Heart right ventricle (tissue), 16 donors: ENCODE measurements around the gene BRICD5. TPM values are rescaled to one million over a fixed set of nuclear protein-coding genes. Genes with fewer than 3 reads are reported as not detected.
"Not testable (repeated sequence)": the region's sequence is repeated elsewhere in the genome, so short reads cannot be mapped to it uniquely, and the experiment has no call there.

Source experiments
- ATAC-seq, 8 donors: fragments of 200-7000 bp; cut with Tn5 transposase; one replicate each; pipeline ENCODE4 v1.9.1; 2020; ENCODE audit warnings: mild to moderate bottlenecking in 8 of 8, moderate library complexity in 8 of 8, moderate number of reproducible peaks in 1 of 8
- DNase-seq, 2 donors: peaks; one replicate each; pipeline ENCODE4 v3.0.0-alpha.2; 2020
- H3K27ac ChIP-seq, 10 donors: fragments of 200-600 bp; sonication (generic) in 2 of 10; one replicate each; pipeline versions ENCODE4 v1.5.0 to v1.8.0; 2020 to 2022; ENCODE audit warnings: mild to moderate bottlenecking in 3 of 10
- H3K27me3 ChIP-seq, 7 donors: fragments of 200-600 bp; one replicate each; pipeline ENCODE4 v1.8.0; 2021 to 2022; ENCODE audit warnings: mild to moderate bottlenecking in 2 of 7
- H3K36me3 ChIP-seq, 9 donors: fragments of 200-600 bp; sonication (generic) in 1 of 9; one replicate each; pipeline versions ENCODE4 v1.5.0 to v1.8.0; 2020 to 2022; ENCODE audit warnings: mild to moderate bottlenecking in 2 of 9
- H3K4me1 ChIP-seq, 9 donors: fragments of 200-600 bp; sonication (generic) in 1 of 9; one replicate each; pipeline versions ENCODE4 v1.5.0 to v1.8.0; 2020 to 2022; ENCODE audit warnings: mild to moderate bottlenecking in 4 of 9
- H3K4me3 ChIP-seq, 10 donors: fragments of 200-600 bp; sonication (generic) in 2 of 10; one replicate each; pipeline versions ENCODE4 v1.5.0 to v1.8.0; 2020 to 2022; ENCODE audit warnings: mild to moderate bottlenecking in 7 of 10, moderate library complexity in 2 of 10
- H3K9me3 ChIP-seq, 11 donors: fragments of 200-600 bp in 10 of 11; sonication (generic) in 2 of 11; one replicate each; pipeline versions ENCODE4 v1.5.0 to v1.8.0; 2013 to 2022; ENCODE audit warnings: mild to moderate bottlenecking in 2 of 11, control low read depth in 1 of 11, moderate library complexity in 1 of 11
- WGBS, 2 donors: extraction: QIAGEN DNeasy Blood & Tissue Kit; methylation state at CpG; one replicate each; pipeline ENCODE4 v1.1.7; 2013; ENCODE audit warnings: inconsistent platforms in 1 of 2; 5-methylcytosine and 5-hydroxymethylcytosine counted together
- intact Hi-C, 10 donors: fragments of 100-400 bp; cut with DNase I; formaldehyde crosslinking; loops; one replicate each; pipeline versions ENCODE4 v1.11.1 to v1.14.2; 2022
- polyA plus RNA-seq, 2 donors: library from polyadenylated mRNA; stranded (reverse); fragments of 200-250 nt; gene quantifications; one replicate each; pipeline ENCODE4 v1.2.3, GENCODE V29; 2013
- total RNA-seq, 10 donors: library from RNA; stranded (reverse); fragmentation: NEBNext Ultra II Directional in 3 of 10; extraction: Animal tissue kit (Norgen Biotek cat#: 25700) in 3 of 10; gene quantifications; one replicate each; pipeline versions ENCODE4 v1.2.1 to v1.2.4, GENCODE V29; 2021 to 2023
- TF ChIP-seq, protein P1 (sequence below), 9 donors: fragments of 200-600 bp; sonication (generic) in 2 of 9; IDR thresholded peaks; one replicate each; pipeline versions ENCODE4 v1.5.0 to v1.8.0; 2021 to 2022; ENCODE audit warnings: antibody characterized with exemption in 9 of 9, mild to moderate bottlenecking in 5 of 9, moderate library complexity in 1 of 9
- donor health status: Arrhythmogenic right ventricular cardiomyopathy.
- donor health status: ischemic (EF 13 %, LVEDD 7.1; RV severe dilation, severe dysfunction).
- donor health status: healthy with polysubstance abuse.
- donor health status: DM: no; HTN: yes; CAD: no.
- donor health status: DM: no; HTN: no; CAD: no.
- donor health status: ischemic (EF 25% LVEDD 6.9; RV normal size, moderate dysfunction).
- donor health status: ischemic (EF 25% LVEDD 5.7; RV mildly dilated, moderate dysfunction).
- donor health status: healthy.
- donor health status: DM: yes; HTN: yes; CAD: no.
- donor health status: Ischemic cardiomyopathy.
- donor health status: ischemic (EF 35%, LVEDD 5.7; RV mildly dilated, moderate dysfunction).
- donor health status: nonischemic (EF 11% LVEDD 7.7; RV severe dilation, severe dysfunction).
- donor health status: DM: yes; HTN: yes; CAD: no.
- donor health status: PGD.
- donor health status: ischemic (EF 29% LVEDD 5.4; RV normal size, mild dysfunction).
- donor health status: nonischemic (EF 23%, LVEDD 6.1; RV moderate dilation, normal function).

The BRICD5 gene
- total and polyA plus RNA-seq, 12 donors, result 4.3 to 31.7 (median 7.7) TPM

DNA sequence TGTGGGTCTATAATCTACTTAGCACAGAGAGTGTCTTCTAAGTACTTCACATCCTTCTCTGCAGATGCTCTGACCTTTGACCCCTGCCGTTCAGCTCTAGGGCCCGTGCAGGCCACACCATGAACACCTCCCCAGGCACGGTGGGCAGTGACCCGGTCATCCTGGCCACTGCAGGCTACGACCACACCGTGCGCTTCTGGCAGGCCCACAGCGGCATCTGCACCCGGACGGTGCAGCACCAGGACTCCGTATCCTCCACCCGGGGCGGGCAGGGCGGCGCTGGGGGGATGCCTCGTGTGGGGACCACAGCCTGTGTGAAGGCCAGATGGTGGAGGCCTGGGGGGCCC is 4.7 kb downstream of the BRICD5 start:
- Histone ChIP-seq H3K27ac (peak overlapping the region in 9 of 10 donors; percentile 93 to 100 (median 98)), H3K4me3 (peak overlapping the region; percentile 56 to 88 (median 76)), H3K9me3 (no peaks in the 10 kb centered on the region), H3K36me3 (peaks cover 0 to 39% (median 18%) of the 10 kb centered on the region in 9 donors), H3K4me1 (peaks cover 9 to 36% (median 17%) of the 10 kb centered on the region in 9 donors), H3K27me3 (no peaks in the 10 kb centered on the region)
- WGBS, 2 donors, result 2 to 7% methylated on average over 16 of the region's 16 CpGs
- ATAC-seq (peak; percentile 4 to 18 (median 11)), DNase-seq (peak in 1 of 2 donors; percentile 41)
- TF ChIP-seq, protein P1, sequence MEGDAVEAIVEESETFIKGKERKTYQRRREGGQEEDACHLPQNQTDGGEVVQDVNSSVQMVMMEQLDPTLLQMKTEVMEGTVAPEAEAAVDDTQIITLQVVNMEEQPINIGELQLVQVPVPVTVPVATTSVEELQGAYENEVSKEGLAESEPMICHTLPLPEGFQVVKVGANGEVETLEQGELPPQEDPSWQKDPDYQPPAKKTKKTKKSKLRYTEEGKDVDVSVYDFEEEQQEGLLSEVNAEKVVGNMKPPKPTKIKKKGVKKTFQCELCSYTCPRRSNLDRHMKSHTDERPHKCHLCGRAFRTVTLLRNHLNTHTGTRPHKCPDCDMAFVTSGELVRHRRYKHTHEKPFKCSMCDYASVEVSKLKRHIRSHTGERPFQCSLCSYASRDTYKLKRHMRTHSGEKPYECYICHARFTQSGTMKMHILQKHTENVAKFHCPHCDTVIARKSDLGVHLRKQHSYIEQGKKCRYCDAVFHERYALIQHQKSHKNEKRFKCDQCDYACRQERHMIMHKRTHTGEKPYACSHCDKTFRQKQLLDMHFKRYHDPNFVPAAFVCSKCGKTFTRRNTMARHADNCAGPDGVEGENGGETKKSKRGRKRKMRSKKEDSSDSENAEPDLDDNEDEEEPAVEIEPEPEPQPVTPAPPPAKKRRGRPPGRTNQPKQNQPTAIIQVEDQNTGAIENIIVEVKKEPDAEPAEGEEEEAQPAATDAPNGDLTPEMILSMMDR (IDR thresholded peaks at IDR 0.05), result no peak
- intact Hi-C loops, result loop anchor here in 1 of 10 donors (5.0 kb wide), 1 partner anchor 49 kb away; the partner anchor contains the start of gene TRAF7

GRCh38 chr16:2205104-2205966 is 5.3 kb downstream of the BRICD5 start, which contains the start of gene MLST8:
MLST8 (plus strand) TSS chr16:2205454; CDS start chr16:2206086, 632 bp downstream.
- Histone ChIP-seq H3K27me3 (no peaks in the 10 kb centered on the region), H3K27ac (peak within 1 kb of the TSS; percentile 93 to 100 (median 98)), H3K9me3 (no peaks in the 10 kb centered on the region), H3K36me3 (peaks cover 0 to 38% (median 18%) of the 10 kb centered on the region in 9 donors), H3K4me3 (peak within 1 kb of the TSS; percentile 56 to 88 (median 76)), H3K4me1 (peaks cover 9 to 30% (median 15%) of the 10 kb centered on the region in 9 donors)
- intact Hi-C loops, result loop anchor here in 1 of 10 donors (5.0 kb wide), 1 partner anchor 48 kb away; the partner anchor contains the start of gene TRAF7
- TF ChIP-seq, protein P1 (IDR thresholded peaks at IDR 0.05), result peak in 7 of 9 donors; percentile 8 to 41 (median 18)
- peak; percentile 76 to 91 (median 86) for ATAC-seq
- WGBS, 2 donors, result 0 to 1% methylated on average over 81 to 93 of the region's 93 CpGs
- DNase-seq, result peak; percentile 82 to 91

DNA sequence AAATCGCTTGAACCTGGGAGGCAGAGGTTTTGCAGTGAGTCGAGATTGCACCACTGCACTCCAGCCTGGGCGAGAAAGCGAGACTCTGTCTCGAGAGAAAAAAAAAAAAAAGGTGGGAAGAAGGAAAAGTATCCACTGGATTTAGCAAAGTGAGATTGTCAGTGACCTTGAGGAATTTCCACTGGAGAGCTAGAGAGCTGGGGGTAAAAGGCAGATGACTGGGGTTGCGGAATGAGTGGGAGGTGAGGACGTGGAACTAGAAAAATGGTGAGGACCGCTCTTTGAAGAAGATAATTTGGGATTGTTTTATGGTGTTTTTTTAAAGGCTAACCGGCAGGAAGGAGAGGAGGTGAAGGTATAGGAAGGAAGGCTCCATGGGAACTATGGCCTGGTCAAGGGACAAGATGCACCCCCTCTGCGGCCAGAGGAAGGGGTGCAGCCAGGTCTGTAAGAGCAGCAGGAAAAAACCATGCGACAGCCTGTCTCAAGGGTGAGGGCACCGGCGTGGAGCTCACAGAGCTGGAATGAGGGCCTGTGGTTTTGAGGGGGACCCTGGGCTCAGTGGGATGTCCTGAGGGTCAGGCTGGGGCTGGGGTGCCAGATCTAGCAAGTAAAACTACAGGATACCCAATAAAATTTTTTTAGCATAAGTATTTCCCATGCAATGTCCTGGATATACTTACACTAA is 6.1 kb downstream of the BRICD5 start:
- intact Hi-C loops, result loop anchor here in 1 of 10 donors (5.0 kb wide), 1 partner anchor 47 kb away; the partner anchor contains the start of gene TRAF7
- ATAC-seq, result peak in 2 of 8 donors; percentile 0 to 2
- TF ChIP-seq, protein P1 (IDR thresholded peaks at IDR 0.05), result no peak
- DNase-seq, result no peak
- Histone ChIP-seq H3K27me3 (peaks cover 0 to 1% (median 0%) of the 10 kb centered on the region in 7 donors), H3K4me3 (peak overlapping the region; percentile 56 to 88 (median 76)), H3K36me3 (peaks cover 0 to 31% (median 18%) of the 10 kb centered on the region in 9 donors), H3K4me1 (peaks cover 9 to 25% (median 15%) of the 10 kb centered on the region in 9 donors), H3K9me3 (no peaks in the 10 kb centered on the region), H3K27ac (peak overlapping the region; percentile 93 to 100 (median 98))
- WGBS, 2 donors, result 79 to 82% methylated on average over 13 of the region's 13 CpGs

GRCh38 chr16:2203119-2203688 is 7.5 kb downstream of the BRICD5 start:
- intact Hi-C loops, DNase-seq, H3K9me3 ChIP-seq, H3K27ac ChIP-seq, H3K4me3 ChIP-seq, ATAC-seq: not testable (repeated sequence)
- Histone ChIP-seq H3K36me3 (peaks cover 0 to 17% (median 7%) of the 10 kb centered on the region in 9 donors), H3K4me1 (peaks cover 9 to 24% (median 15%) of the 10 kb centered on the region in 9 donors), H3K27me3 (peaks cover 0 to 15% (median under 1%) of the 10 kb centered on the region in 7 donors)
- WGBS, 2 donors, result 95 to 97% methylated on average over 8 of the region's 8 CpGs
